OCI-LY3 (cell line): Measurements from ENCODE around the gene KRT8.
"Not testable (repeated sequence)": the region's sequence is repeated elsewhere in the genome, so short reads cannot be mapped to it uniquely, and the experiment has no call there.

ENCODE experiments used
- H2AFZ ChIP-seq: fragments of 200-600, 300-600 bp; shearing (Covaris generic); 2 replicates; pipeline ENCODE4 v1.6.0; 2014; ENCODE audit warnings: antibody characterized with exemption, low read depth, low read length
- H3K27ac ChIP-seq: fragments of 200-600, 300-600 bp; sonication (generic); 2 replicates; pipeline ENCODE4 v1.5.1; 2014; ENCODE audit warnings: mild to moderate bottlenecking, low read length, moderate library complexity, mixed read lengths
- H3K27me3 ChIP-seq: fragments of 200-600, 300-600 bp; sonication (generic); 2 replicates; pipeline ENCODE4 v1.6.1; 2014; ENCODE audit warnings: low read depth, low read length, mixed read lengths
- H3K36me3 ChIP-seq: fragments of 200-600, 300-600 bp; sonication (generic); replicated peaks from 2 replicates; pipeline ENCODE3; 2014; ENCODE audit warnings: low read depth, low read length, mixed read lengths
- H3K4me1 ChIP-seq: fragments of 300-600, 200-600 bp; sonication (generic); 2 replicates; pipeline ENCODE4 v1.6.1; 2014; ENCODE audit warnings: low read length, mixed read lengths
- H3K4me2 ChIP-seq: fragments of 200-600, 300-600 bp; sonication (generic); 2 replicates; pipeline ENCODE4 v1.6.1; 2014; ENCODE audit warnings: low read length, mixed read lengths
- H3K4me3 ChIP-seq: fragments of 300-600, 200-600 bp; sonication (generic); 2 replicates; pipeline ENCODE4 v1.5.1; 2014; ENCODE audit warnings: antibody characterized with exemption, mild to moderate bottlenecking, low read length, moderate library complexity
- H3K79me2 ChIP-seq: fragments of 300-600, 200-600 bp; shearing (Covaris generic); 2 replicates; pipeline ENCODE4 v1.6.1; 2014; ENCODE audit warnings: mild to moderate bottlenecking, low read length, mixed read lengths
- H3K9ac ChIP-seq: fragments of 300-600, 200-600 bp; shearing (Covaris generic); 2 replicates; pipeline ENCODE4 v1.6.0; 2014; ENCODE audit warnings: mild to moderate bottlenecking, low read length, moderate library complexity
- H3K9me3 ChIP-seq: fragments of 200-600, 300-600 bp; shearing (Covaris generic); 2 replicates; pipeline ENCODE4 v1.6.1; 2014; ENCODE audit warnings: low read length, mixed read lengths; ENCODE audit not compliant: insufficient read depth
- H4K20me1 ChIP-seq: fragments of 200-600, 300-600 bp; sonication (generic); 2 replicates; pipeline ENCODE4 v1.6.1; 2016; ENCODE audit warnings: low read length, mixed read lengths; ENCODE audit not compliant: insufficient read depth
- EZH2phosphoT487 ChIP-seq: fragments of 200-600 bp; shearing (Covaris generic); IDR thresholded peaks from 2 replicates; pipeline ENCODE4 v1.6.1; 2018; ENCODE audit warnings: antibody characterized with exemption, mixed run types, low read depth
- TF ChIP-seq, protein P1 (sequence below): fragments of 200-600, 300-600 bp; sonication (generic); IDR thresholded peaks from 2 replicates; pipeline ENCODE4 v1.5.1; 2014; ENCODE audit warnings: antibody characterized with exemption, low read length, low read depth

KRT8 gene

DNA sequence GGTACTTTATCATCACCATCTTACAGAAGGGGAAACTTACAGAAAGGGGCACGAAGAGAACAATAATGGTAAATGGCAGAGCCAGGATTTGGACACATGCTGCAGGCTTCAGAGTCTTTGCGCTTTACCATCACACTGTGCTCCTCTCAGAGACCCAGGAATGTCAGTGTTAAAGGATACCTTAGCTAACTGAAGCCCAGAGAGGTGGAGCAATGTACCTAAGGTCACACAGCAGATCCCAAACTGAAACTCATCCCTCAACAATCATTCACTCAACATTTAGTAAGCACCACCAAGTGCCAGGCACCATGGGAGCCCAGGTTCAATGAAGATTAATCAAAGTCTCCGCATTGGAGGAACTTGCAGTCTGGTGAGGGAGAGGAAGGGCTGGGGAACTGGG, 48.1 kb downstream of the KRT8 start:
- Histone ChIP-seq H4K20me1 (no peaks in the 10 kb centered on the region), H2AFZ (no peak overlapping the region), H3K9me3 (no peaks in the 10 kb centered on the region), H3K4me2 (no peak overlapping the region), H3K4me1 (no peaks in the 10 kb centered on the region), H3K36me3 (no peaks in the 10 kb centered on the region), H3K4me3 (no peak overlapping the region), H3K27me3 (peaks cover 14% of the 10 kb centered on the region), H3K27ac (no peak overlapping the region), H3K79me2 (no peaks in the 10 kb centered on the region), H3K9ac (no peak overlapping the region)
- TF ChIP-seq, protein P1, sequence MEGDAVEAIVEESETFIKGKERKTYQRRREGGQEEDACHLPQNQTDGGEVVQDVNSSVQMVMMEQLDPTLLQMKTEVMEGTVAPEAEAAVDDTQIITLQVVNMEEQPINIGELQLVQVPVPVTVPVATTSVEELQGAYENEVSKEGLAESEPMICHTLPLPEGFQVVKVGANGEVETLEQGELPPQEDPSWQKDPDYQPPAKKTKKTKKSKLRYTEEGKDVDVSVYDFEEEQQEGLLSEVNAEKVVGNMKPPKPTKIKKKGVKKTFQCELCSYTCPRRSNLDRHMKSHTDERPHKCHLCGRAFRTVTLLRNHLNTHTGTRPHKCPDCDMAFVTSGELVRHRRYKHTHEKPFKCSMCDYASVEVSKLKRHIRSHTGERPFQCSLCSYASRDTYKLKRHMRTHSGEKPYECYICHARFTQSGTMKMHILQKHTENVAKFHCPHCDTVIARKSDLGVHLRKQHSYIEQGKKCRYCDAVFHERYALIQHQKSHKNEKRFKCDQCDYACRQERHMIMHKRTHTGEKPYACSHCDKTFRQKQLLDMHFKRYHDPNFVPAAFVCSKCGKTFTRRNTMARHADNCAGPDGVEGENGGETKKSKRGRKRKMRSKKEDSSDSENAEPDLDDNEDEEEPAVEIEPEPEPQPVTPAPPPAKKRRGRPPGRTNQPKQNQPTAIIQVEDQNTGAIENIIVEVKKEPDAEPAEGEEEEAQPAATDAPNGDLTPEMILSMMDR: no peak
- no peak for TF ChIP-seq EZH2phosphoT487

DNA sequence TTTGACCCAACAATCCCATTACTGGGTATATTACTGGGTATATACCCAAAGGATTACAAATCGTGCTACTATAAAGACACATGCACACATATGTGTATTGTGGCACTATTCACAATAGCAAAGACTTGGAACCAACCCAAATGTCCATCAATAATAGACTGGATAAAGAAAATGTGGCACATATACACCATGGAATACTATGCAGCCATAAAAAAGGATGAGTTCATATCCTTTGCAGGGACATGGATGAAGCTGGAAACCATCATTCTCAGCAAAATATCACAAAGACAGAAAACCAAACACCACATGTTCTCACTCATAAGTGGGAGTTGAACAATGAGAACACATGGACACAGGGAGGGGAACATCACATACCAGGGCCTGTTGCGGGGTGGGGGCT, 48.8 kb downstream of the KRT8 start:
- not testable (repeated sequence) for H3K36me3 ChIP-seq, H3K27ac ChIP-seq, H3K79me2 ChIP-seq, H3K4me1 ChIP-seq, H3K4me3 ChIP-seq, H3K9me3 ChIP-seq, H2AFZ ChIP-seq, H4K20me1 ChIP-seq, H3K9ac ChIP-seq, H3K4me2 ChIP-seq
- peaks cover 17% of the 10 kb centered on the region for H3K27me3 ChIP-seq

DNA sequence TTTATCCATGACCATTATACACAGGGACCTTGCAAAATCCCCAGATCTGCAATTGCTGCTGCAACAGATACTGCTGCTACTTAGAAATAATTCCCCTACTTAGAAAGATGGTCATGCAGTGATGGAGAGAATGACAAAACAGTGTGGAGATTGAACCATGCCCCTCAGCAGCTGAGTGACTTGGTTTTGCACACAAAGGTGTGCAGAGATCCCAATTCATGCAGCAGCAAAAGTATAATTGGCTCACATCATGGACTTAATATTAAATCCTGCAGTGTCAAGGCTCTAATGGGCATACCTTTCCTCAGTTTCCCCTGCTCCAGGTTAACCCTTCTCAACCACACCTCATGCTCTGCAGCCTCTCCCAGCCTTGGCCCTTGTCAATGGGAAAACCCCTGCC, 53.1 kb downstream of the KRT8 start:
- H3K27ac ChIP-seq: no peak overlapping the region
- H3K79me2 ChIP-seq: no peaks in the 10 kb centered on the region
- no peaks in the 10 kb centered on the region for H3K36me3 ChIP-seq
- no peaks in the 10 kb centered on the region for H4K20me1 ChIP-seq
- peaks cover 10% of the 10 kb centered on the region for H3K27me3 ChIP-seq
- H2AFZ ChIP-seq: no peak overlapping the region
- no peak overlapping the region for H3K9ac ChIP-seq
- H3K4me2 ChIP-seq: no peak overlapping the region
- H3K4me3 ChIP-seq: no peak overlapping the region
- TF ChIP-seq, protein P1: no peak
- no peak for TF ChIP-seq EZH2phosphoT487
- H3K9me3 ChIP-seq: no peaks in the 10 kb centered on the region
- no peaks in the 10 kb centered on the region for H3K4me1 ChIP-seq

DNA sequence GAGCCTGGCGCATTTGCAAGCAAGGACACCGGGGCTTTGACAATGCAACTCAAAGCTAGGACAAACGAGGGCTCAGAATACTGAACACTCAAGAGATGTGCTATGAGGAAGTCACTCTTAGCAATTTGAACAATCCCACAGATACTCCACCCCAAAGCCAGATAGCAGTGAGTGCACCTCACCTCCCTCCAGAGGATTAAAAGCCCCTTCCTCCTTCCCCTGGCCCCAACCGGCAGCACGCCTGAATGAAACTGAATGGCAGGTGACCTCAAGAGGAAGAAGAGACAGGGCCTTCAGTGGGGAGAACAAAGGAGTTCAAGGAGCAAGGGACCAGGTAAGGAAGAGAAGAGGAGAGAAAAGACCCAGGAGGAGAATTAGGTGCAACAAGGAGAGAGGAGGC, 54.2 kb downstream of the KRT8 start:
- H3K9ac ChIP-seq: no peak overlapping the region
- H3K27me3 ChIP-seq: peaks cover 10% of the 10 kb centered on the region
- no peak overlapping the region for H2AFZ ChIP-seq
- H3K79me2 ChIP-seq: no peaks in the 10 kb centered on the region
- no peak overlapping the region for H3K27ac ChIP-seq
- H3K4me1 ChIP-seq: no peaks in the 10 kb centered on the region
- no peak overlapping the region for H3K4me2 ChIP-seq
- H3K9me3 ChIP-seq: no peaks in the 10 kb centered on the region
- no peak for TF ChIP-seq EZH2phosphoT487
- TF ChIP-seq, protein P1: no peak
- no peaks in the 10 kb centered on the region for H4K20me1 ChIP-seq
- no peak overlapping the region for H3K4me3 ChIP-seq
- H3K36me3 ChIP-seq: no peaks in the 10 kb centered on the region

- no peak overlapping the region for H2AFZ ChIP-seq
- H3K27me3 ChIP-seq: peaks cover 10% of the 10 kb centered on the region
- no peaks in the 10 kb centered on the region for H4K20me1 ChIP-seq
- H3K79me2 ChIP-seq: no peaks in the 10 kb centered on the region
- H3K4me2 ChIP-seq: no peak overlapping the region
- H3K4me1 ChIP-seq: no peaks in the 10 kb centered on the region
- H3K27ac ChIP-seq: no peak overlapping the region
- H3K4me3 ChIP-seq: no peak overlapping the region
- no peak overlapping the region for H3K9ac ChIP-seq
- no peaks in the 10 kb centered on the region for H3K36me3 ChIP-seq
- TF ChIP-seq, protein P1: no peak
- TF ChIP-seq EZH2phosphoT487: no peak
- no peaks in the 10 kb centered on the region for H3K9me3 ChIP-seq
Measured at GRCh38 chr12:52849511-52849910, 55.4 kb downstream of the KRT8 start.
